Measurements from ENCODE around the gene CSTF3.

CSTF3 gene

DNA sequence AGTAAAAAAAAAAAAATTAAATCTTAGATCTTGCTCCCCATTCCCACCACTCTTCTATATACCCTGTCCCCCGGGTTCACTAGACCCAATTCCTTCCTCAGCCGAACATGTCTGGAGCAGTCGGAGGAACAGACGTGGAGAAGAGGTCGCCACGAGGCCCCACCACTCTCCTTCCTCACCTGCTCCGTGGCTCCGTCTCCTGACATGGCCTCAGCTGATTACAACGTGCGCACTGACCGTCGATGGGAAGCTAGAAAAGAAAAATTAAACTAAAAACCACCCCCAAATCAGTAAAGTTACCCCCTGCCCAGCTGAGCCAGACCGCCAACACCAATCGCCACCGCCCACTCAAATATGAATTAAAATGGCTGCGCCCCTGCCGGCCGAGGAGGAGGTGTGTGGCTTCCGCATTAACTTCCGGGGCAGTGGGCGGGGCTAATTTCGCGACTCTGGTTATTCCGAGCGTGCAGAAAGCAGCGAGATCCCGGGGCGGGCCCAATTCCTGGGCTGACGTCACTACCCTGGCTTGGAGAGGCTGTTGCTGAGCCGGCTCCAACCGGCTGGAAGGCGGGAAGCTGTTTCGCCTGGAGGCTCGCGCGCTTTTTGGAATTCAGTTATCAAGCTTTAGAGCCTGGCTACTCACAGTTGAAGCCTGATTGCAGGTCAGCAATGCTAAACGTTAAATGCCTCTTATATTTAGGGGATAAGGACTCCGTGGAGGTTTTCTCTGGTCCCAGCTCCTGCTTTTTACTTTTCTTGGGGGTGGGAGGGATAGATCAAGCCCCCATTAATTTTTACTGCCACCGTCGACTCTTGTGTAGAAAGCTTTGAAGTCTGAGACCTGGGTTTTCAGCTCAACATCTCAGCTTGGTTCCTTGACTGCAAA, at the start of gene CSTF3:
Gene CSTF3, minus strand, starts transcription at position 361 of the 886 bp plus-strand sequence. Its CDS starts 155 bp downstream, at position 206.
- H3K36me3 ChIP-seq (ENCODE audit: insufficient read depth, low read length), result no peaks in the 10 kb centered on the region
- H3K27ac ChIP-seq (ENCODE audit: low read depth, low read length), result peak within 1 kb of the TSS; percentile 55
- H3K9ac ChIP-seq (ENCODE audit: low read length), result peak within 1 kb of the TSS; percentile 86
- H3K27me3 ChIP-seq (ENCODE audit: control insufficient read depth in 1 of 2, insufficient read depth in 2 of 2, low read length in 2 of 2), result no peaks in the 10 kb centered on the region
- peak within 1 kb of the TSS; percentile 72 to 93 for H3K4me3 ChIP-seq (ENCODE audit: low read depth in 1 of 2, low read length in 2 of 2)
- H3K9me3 ChIP-seq (ENCODE audit: low read length), result no peaks in the 10 kb centered on the region
- H3K4me1 ChIP-seq (ENCODE audit: insufficient read depth, low read length), result peaks cover 24% of the 10 kb centered on the region

DNA sequence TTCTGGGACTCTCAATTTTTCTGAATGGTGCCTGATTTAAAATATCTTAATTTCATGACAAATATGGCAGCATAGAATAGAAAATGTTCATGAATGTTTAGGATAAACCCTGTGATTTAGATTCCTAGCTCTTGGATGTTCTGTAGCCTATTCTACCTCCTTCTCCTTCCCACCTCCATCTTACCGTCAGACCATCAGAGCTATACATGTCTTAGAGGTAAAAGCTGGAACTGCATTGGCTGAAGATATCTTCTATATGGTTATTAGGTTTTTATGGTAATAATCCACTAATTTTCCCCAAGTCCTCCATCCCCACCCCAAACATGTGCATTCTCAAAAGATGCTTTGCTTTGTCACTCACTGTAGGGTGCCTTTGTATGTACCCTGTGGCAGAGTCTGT, 46.9 kb upstream of the CSTF3 start:
- Histone ChIP-seq H3K9me3 (ENCODE audit: low read length) (no peaks in the 10 kb centered on the region), H3K27ac (ENCODE audit: low read depth, low read length) (no peak overlapping the region)

DNA sequence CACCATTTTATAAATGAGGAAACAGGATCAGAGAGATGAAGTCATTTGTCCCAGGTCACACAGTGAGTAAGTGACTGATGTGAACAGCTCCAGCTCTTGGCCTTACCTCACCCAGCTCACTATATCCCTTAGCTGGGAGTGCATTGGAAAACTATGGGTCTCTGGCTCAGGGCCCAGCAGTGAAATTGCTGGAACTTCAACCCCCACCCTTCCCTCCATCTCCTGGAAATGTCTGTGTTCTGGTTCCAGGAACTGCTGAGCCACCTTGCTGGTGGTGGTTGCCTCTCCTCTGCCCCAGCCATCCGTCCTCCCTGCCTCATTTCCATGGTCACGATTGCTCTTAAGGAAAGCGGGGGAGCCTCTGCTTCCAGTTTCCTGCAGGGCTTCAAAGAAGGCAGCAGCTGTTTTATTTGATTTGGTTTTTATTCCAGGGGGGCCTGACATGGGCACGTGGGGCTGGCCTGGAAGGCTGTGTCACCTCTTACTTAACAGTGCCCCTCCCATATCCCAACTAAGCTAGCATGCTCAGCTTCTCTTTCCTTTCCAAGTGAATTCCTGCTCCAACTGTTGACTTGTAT, 46.2 kb upstream of the CSTF3 start:
- Histone ChIP-seq H3K27ac (ENCODE audit: low read depth, low read length) (no peak overlapping the region), H3K4me1 (ENCODE audit: insufficient read depth, low read length) (no peaks in the 10 kb centered on the region), H3K9me3 (ENCODE audit: low read length) (no peaks in the 10 kb centered on the region), H3K9ac (ENCODE audit: low read length) (no peak overlapping the region), H3K4me3 (ENCODE audit: low read depth in 1 of 2, low read length in 2 of 2) (no peak overlapping the region), H3K36me3 (ENCODE audit: insufficient read depth, low read length) (no peaks in the 10 kb centered on the region), H3K27me3 (ENCODE audit: control insufficient read depth in 1 of 2, insufficient read depth in 2 of 2, low read length in 2 of 2) (no peaks in the 10 kb centered on the region)

More for the DNA sequence above, 46.9 kb upstream of the CSTF3 start:
- Histone ChIP-seq H3K4me3 (ENCODE audit: low read depth in 1 of 2, low read length in 2 of 2) (no peak overlapping the region), H3K9ac (ENCODE audit: low read length) (no peak overlapping the region), H3K36me3 (ENCODE audit: insufficient read depth, low read length) (no peaks in the 10 kb centered on the region), H3K27me3 (ENCODE audit: control insufficient read depth in 1 of 2, insufficient read depth in 2 of 2, low read length in 2 of 2) (no peaks in the 10 kb centered on the region), H3K4me1 (ENCODE audit: insufficient read depth, low read length) (no peaks in the 10 kb centered on the region)

DNA sequence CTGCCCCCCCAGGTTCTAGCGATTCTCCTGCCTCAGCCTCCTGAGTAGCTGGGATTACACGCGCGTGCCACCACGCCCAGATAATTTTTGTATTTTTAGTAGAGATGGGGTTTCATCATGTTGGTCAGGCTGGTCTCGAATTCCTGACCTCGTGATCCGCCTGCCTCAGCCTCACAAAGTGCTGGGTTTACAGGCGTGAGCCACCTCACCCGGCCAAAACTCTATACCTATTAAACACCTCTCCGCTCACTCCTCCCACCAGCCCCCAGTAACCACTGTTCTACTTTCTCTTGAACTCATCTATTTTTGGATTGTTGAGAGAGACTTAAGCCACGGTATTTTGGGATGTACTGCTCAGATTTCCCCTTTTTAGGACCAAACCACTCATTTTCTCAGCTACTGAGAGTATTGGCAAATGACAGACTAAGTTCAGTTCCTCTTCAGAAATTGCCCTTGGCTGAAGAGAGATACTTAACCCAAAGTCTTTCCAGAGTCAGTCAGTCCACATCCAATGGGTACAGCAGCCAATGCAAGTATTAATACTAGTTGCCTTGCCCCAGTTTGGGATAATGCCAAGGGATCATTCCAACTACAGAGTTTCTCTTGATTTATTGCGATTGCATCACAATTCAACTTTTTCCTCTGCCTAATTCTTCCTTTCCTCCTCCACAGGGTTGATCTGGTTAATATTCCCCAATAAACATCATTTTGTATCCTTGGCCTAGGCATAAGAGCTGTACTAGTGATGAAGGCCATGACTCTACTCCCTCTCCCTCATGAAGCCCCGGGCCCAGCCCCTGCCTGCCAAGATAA, 36.8 kb upstream of the CSTF3 start:
- no peak overlapping the region for H3K4me3 ChIP-seq (ENCODE audit: low read depth in 1 of 2, low read length in 2 of 2)
- H3K27ac ChIP-seq (ENCODE audit: low read depth, low read length), result no peak overlapping the region
- no peak overlapping the region for H3K9ac ChIP-seq (ENCODE audit: low read length)

DNA sequence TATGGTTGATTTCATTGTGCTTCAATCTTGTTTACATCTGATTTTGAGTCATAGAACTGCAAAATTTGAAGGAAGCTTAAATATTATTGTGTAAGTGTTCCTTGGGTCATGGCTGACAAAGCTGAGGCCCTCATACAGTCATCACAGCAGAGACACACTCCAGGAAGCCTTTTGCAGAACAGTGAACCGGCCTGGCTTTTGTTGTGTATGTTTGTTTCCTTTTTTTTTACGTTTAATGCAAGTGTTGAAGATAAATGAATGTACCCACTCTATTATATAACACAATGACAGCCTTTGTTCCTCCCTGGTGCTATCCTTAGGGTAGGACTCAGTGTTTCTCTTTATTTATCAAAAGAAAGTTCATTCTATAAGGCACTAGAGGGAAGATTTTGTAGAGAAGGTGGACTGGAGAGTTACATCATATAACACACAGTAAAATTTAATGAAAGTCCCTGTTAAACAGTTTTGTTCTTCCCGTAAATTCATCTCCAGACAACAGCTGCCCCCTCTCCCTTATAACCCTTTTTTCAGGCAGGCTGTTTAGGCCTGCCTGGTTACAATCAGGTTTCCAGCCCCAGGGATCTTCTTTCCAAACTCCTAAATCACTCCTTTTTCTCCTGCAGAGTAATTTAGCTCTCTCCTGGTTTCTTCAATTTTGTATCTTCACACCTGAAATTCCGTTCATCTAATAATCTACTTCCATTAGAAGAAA, 34.3 kb upstream of the CSTF3 start:
- peaks cover 7% of the 10 kb centered on the region for H3K4me1 ChIP-seq (ENCODE audit: insufficient read depth, low read length)
- H3K36me3 ChIP-seq (ENCODE audit: insufficient read depth, low read length), result no peaks in the 10 kb centered on the region
- no peaks in the 10 kb centered on the region for H3K27me3 ChIP-seq (ENCODE audit: control insufficient read depth in 1 of 2, insufficient read depth in 2 of 2, low read length in 2 of 2)
- H3K9me3 ChIP-seq (ENCODE audit: low read length), result no peaks in the 10 kb centered on the region
- H3K4me3 ChIP-seq (ENCODE audit: low read depth in 1 of 2, low read length in 2 of 2), result no peak overlapping the region
- no peak overlapping the region for H3K27ac ChIP-seq (ENCODE audit: low read depth, low read length)
- no peak overlapping the region for H3K9ac ChIP-seq (ENCODE audit: low read length)

More for the DNA sequence above, 36.8 kb upstream of the CSTF3 start:
- Histone ChIP-seq H3K27me3 (ENCODE audit: control insufficient read depth in 1 of 2, insufficient read depth in 2 of 2, low read length in 2 of 2) (no peaks in the 10 kb centered on the region), H3K36me3 (ENCODE audit: insufficient read depth, low read length) (no peaks in the 10 kb centered on the region), H3K4me1 (ENCODE audit: insufficient read depth, low read length) (peaks cover 7% of the 10 kb centered on the region), H3K9me3 (ENCODE audit: low read length) (no peaks in the 10 kb centered on the region)

DNA sequence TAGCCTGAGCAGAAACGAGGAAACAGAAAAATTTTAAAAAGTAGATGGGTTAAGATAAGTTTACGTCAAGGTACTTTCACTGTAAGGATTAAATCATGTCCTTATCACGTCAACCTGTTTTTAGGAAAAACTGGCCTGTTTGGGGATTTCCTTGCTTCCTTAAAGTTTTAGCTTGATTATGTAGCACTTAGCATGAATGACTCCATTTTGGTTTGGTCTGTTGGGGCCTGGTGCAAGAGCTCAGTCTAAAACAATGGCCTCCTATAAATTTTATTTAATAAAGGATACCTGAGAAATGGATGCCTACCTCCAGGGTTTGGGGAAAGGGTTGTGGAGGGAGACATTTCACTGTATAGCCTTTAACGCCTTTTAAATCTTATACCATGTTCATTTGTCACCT, 33.2 kb upstream of the CSTF3 start:
- no peaks in the 10 kb centered on the region for H3K36me3 ChIP-seq (ENCODE audit: insufficient read depth, low read length)
- no peak overlapping the region for H3K9ac ChIP-seq (ENCODE audit: low read length)
- no peak overlapping the region for H3K4me3 ChIP-seq (ENCODE audit: low read depth in 1 of 2, low read length in 2 of 2)
- peaks cover 7% of the 10 kb centered on the region for H3K4me1 ChIP-seq (ENCODE audit: insufficient read depth, low read length)
- H3K27ac ChIP-seq (ENCODE audit: low read depth, low read length), result no peak overlapping the region
- no peaks in the 10 kb centered on the region for H3K9me3 ChIP-seq (ENCODE audit: low read length)
- H3K27me3 ChIP-seq (ENCODE audit: control insufficient read depth in 1 of 2, insufficient read depth in 2 of 2, low read length in 2 of 2), result no peaks in the 10 kb centered on the region

DNA sequence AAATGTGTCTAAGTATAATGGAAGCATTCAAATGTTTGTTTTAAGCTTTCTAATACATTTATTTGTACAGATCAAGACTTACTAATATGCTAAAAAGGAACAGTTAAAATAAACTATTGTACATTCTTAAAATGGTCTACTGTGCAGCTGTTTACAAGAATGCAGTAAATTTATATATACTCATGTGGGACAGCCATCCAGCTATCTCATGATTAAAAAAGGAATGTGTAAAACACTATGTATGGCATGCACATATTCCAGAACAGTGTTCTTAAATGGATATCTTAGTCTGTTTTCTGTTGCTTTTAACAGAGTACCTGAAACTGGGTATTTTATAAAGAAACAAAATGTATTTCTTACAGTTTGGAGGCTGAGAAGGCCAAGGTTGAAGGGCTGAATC, 30.2 kb upstream of the CSTF3 start:
- H3K27me3 ChIP-seq (ENCODE audit: control insufficient read depth in 1 of 2, insufficient read depth in 2 of 2, low read length in 2 of 2), result no peaks in the 10 kb centered on the region
- H3K9me3 ChIP-seq (ENCODE audit: low read length), result no peaks in the 10 kb centered on the region
- H3K4me1 ChIP-seq (ENCODE audit: insufficient read depth, low read length), result peaks cover 7% of the 10 kb centered on the region
- no peaks in the 10 kb centered on the region for H3K36me3 ChIP-seq (ENCODE audit: insufficient read depth, low read length)
- no peak overlapping the region for H3K4me3 ChIP-seq (ENCODE audit: low read depth in 1 of 2, low read length in 2 of 2)
- no peak overlapping the region for H3K9ac ChIP-seq (ENCODE audit: low read length)
- H3K27ac ChIP-seq (ENCODE audit: low read depth, low read length), result no peak overlapping the region

DNA sequence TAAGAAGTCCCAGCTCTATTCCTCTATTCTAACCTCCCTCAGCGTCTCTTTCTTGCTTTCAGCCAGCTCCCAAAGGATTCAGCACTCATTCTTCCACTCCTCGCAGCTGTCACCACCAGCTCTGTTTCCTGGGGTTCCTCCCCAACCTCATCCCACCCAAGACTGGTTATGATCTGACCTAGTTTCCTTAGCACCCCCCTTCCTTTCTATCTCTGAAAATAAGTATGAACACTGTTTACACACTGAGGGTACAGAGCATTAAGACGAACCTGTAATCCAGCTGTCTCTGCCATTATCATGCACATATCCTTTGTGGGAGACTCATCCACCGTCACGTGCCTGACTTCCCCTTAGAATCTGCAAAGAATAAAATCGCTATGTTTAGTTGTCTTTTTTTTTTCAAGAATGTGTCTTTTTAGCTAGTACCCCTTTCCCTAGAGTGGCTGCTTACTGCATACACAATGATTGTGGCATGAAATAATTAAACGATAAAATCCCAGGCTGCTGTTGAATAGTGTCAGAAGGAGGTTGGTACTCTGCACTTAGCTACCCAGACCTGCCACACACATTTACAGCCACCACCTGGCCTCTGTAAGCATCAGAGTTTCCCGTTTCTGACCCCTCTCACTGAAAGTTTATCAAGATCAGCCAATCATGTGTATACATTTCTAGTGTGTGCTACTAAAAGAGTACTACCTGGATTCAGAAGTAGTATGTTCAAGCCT, 26.9 kb upstream of the CSTF3 start:
- Histone ChIP-seq H3K9me3 (ENCODE audit: low read length) (no peaks in the 10 kb centered on the region), H3K27ac (ENCODE audit: low read depth, low read length) (no peak overlapping the region)

DNA sequence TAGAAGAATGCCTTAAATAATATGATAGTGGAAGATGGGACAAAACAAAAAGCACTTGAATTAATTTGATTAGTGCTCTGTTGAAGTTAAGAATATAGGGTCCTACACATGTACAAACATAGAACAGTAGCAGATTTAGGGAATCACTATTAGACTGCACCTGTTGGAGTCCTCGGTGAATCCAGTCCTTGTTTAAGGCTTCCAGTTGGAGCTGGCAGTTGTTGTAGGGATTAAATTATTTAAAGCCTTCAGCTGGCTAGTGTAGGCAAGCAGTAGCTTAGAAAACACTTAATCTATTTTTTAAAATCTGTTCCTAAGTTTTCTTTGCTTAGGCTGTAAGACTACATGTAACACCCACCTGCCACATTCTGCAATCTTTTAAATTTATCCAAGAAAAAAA, 24.5 kb upstream of the CSTF3 start:
- Histone ChIP-seq H3K4me1 (ENCODE audit: insufficient read depth, low read length) (no peaks in the 10 kb centered on the region), H3K27me3 (ENCODE audit: control insufficient read depth in 1 of 2, insufficient read depth in 2 of 2, low read length in 2 of 2) (no peaks in the 10 kb centered on the region), H3K36me3 (ENCODE audit: insufficient read depth, low read length) (no peaks in the 10 kb centered on the region), H3K4me3 (ENCODE audit: low read depth in 1 of 2, low read length in 2 of 2) (no peak overlapping the region), H3K9ac (ENCODE audit: low read length) (no peak overlapping the region), H3K27ac (ENCODE audit: low read depth, low read length) (no peak overlapping the region), H3K9me3 (ENCODE audit: low read length) (no peaks in the 10 kb centered on the region)

More for the DNA sequence above, 26.9 kb upstream of the CSTF3 start:
- no peaks in the 10 kb centered on the region for H3K27me3 ChIP-seq (ENCODE audit: control insufficient read depth in 1 of 2, insufficient read depth in 2 of 2, low read length in 2 of 2)
- no peaks in the 10 kb centered on the region for H3K4me1 ChIP-seq (ENCODE audit: insufficient read depth, low read length)
- no peak overlapping the region for H3K4me3 ChIP-seq (ENCODE audit: low read depth in 1 of 2, low read length in 2 of 2)
- no peak overlapping the region for H3K9ac ChIP-seq (ENCODE audit: low read length)
- no peaks in the 10 kb centered on the region for H3K36me3 ChIP-seq (ENCODE audit: insufficient read depth, low read length)

DNA sequence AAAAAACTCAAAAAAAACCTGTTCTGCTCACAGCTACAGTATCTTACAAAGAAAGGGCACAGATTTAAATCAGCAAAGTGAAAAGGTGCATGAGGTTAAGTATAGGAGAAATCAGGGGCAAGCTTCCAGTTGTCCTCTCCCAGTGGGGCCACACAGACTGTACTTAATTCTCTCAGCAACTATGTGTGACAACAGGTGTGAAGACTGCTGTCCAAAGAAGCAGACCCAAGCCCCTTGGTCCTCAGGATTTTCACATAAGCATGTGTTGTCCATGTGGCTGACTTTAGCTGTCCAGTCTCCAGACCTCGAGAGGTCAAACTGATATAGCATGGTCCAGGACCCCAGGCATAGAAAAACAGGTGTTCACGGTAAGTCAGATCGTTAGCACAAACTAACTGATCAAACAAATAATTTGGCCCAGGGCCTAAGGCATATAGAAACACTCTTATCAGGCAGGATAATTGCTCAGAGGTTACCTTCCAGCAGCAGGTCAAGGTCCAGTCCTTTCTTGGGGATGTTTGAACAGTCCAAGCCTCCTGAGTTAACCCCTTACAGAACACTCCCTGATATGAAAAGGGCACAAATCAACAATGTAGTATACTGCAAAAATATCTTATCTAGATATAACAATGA, 21.1 kb upstream of the CSTF3 start:
- Histone ChIP-seq H3K4me3 (ENCODE audit: low read depth in 1 of 2, low read length in 2 of 2) (no peak overlapping the region), H3K27me3 (ENCODE audit: control insufficient read depth in 1 of 2, insufficient read depth in 2 of 2, low read length in 2 of 2) (no peaks in the 10 kb centered on the region), H3K36me3 (ENCODE audit: insufficient read depth, low read length) (no peaks in the 10 kb centered on the region), H3K9ac (ENCODE audit: low read length) (no peak overlapping the region), H3K27ac (ENCODE audit: low read depth, low read length) (no peak overlapping the region), H3K4me1 (ENCODE audit: insufficient read depth, low read length) (no peaks in the 10 kb centered on the region), H3K9me3 (ENCODE audit: low read length) (no peaks in the 10 kb centered on the region)

Measured in muscle layer of colon (tissue), 2 donors.